HG03439 (cell line): Measurements from ENCODE around the gene LIAS.
"Not testable (repeated sequence)": the region's sequence is repeated elsewhere in the genome, so short reads cannot be mapped to it uniquely, and the experiment has no call there.

ENCODE experiments used
- ATAC-seq: cut with Tn5 transposase; IDR thresholded peaks from one replicate; pipeline ENCODE4 v1.9.1; 2021; ENCODE audit warnings: mild to moderate bottlenecking, moderate library complexity; ENCODE audit not compliant: unreplicated experiment

The LIAS gene

GRCh38 chr4:39458505-39459300 is at the start of gene LIAS, which contains the start of gene RPL9:
Gene LIAS (plus strand): TSS chr4:39459056. CDS start chr4:39459118, 62 bp downstream.
Gene RPL9 (minus strand): TSS chr4:39458922. CDS start chr4:39458439, 483 bp downstream.
- peak; percentile 86 for ATAC-seq

- no peak for ATAC-seq
Measured at GRCh38 chr4:39410415-39410814, 48.4 kb upstream of the LIAS start.

- not testable (repeated sequence) for ATAC-seq
Measured at GRCh38 chr4:39411561-39411960, 47.3 kb upstream of the LIAS start.

GRCh38 chr4:39415678-39416283 is 43.1 kb upstream of the LIAS start:
- ATAC-seq, result no peak

- ATAC-seq, result no peak
Measured at GRCh38 chr4:39422247-39422646, 36.6 kb upstream of the LIAS start.

- ATAC-seq, result not testable (repeated sequence)
Measured at GRCh38 chr4:39425297-39425696, 33.6 kb upstream of the LIAS start.

- no peak for ATAC-seq
Measured at GRCh38 chr4:39426728-39427127, 32.1 kb upstream of the LIAS start.

- ATAC-seq, result no peak
Measured at GRCh38 chr4:39427520-39428114, 31.2 kb upstream of the LIAS start.

GRCh38 chr4:39429476-39430334 is 29.2 kb upstream of the LIAS start:
- no peak for ATAC-seq

GRCh38 chr4:39433878-39434492 is 24.9 kb upstream of the LIAS start:
- no peak for ATAC-seq

- no peak for ATAC-seq
Measured at GRCh38 chr4:39435659-39436563, 22.9 kb upstream of the LIAS start.

GRCh38 chr4:39441593-39441992 is 17.3 kb upstream of the LIAS start:
- ATAC-seq, result no peak

GRCh38 chr4:39442998-39443397 is 15.9 kb upstream of the LIAS start:
- no peak for ATAC-seq

GRCh38 chr4:39446483-39446841 is 12.4 kb upstream of the LIAS start:
- no peak for ATAC-seq

GRCh38 chr4:39446842-39447573 is 11.8 kb upstream of the LIAS start:
- ATAC-seq, result peak; percentile 72

GRCh38 chr4:39450618-39451017 is 8.2 kb upstream of the LIAS start:
- ATAC-seq, result no peak

GRCh38 chr4:39451423-39452023 is 7.3 kb upstream of the LIAS start:
- no peak for ATAC-seq

GRCh38 chr4:39452153-39452859 is 6.5 kb upstream of the LIAS start:
- ATAC-seq, result no peak
